Endometrium (tissue), 2 donors: ENCODE measurements around the gene SLC9A3.
"Not testable (repeated sequence)": the region's sequence is repeated elsewhere in the genome, so short reads cannot be mapped to it uniquely, and the experiment has no call there.

Source experiments
- FAIRE-seq: peaks from 2 replicates; lab custom pipeline; 2012; peaks lifted over from hg19 to GRCh38; lab: Jason Lieb, UNC
- donor health status: control.
- donor health status: control.

SLC9A3 gene

GRCh38 chr5:525916-526315 lies 1.7 kb upstream of the SLC9A3 start:
- no peak for FAIRE-seq

- FAIRE-seq, result no peak
Measured at GRCh38 chr5:524973-525761, 918 bp upstream of the SLC9A3 start.

GRCh38 chr5:523441-524222 lies 617 bp downstream of the SLC9A3 start:
- no peak for FAIRE-seq

GRCh38 chr5:522899-523440 lies 1.3 kb downstream of the SLC9A3 start:
- no peak for FAIRE-seq

- no peak for FAIRE-seq
Measured at GRCh38 chr5:522116-522515, 2.1 kb downstream of the SLC9A3 start.

GRCh38 chr5:521680-522079 lies 2.6 kb downstream of the SLC9A3 start:
- no peak for FAIRE-seq

- no peak for FAIRE-seq
Measured at GRCh38 chr5:520850-521226, 3.4 kb downstream of the SLC9A3 start.

- FAIRE-seq, result no peak
Measured at GRCh38 chr5:520196-520849, 3.9 kb downstream of the SLC9A3 start.

- FAIRE-seq, result no peak
Measured at GRCh38 chr5:518721-519120, 5.5 kb downstream of the SLC9A3 start.

GRCh38 chr5:517535-518100 lies 6.6 kb downstream of the SLC9A3 start:
- no peak for FAIRE-seq

GRCh38 chr5:516980-517379 lies 7.3 kb downstream of the SLC9A3 start:
- FAIRE-seq, result no peak

- no peak for FAIRE-seq
Measured at GRCh38 chr5:516338-516925, 7.8 kb downstream of the SLC9A3 start.

GRCh38 chr5:515273-515836 lies 8.9 kb downstream of the SLC9A3 start:
- FAIRE-seq, result no peak

GRCh38 chr5:514673-515072 lies 9.6 kb downstream of the SLC9A3 start:
- no peak for FAIRE-seq

GRCh38 chr5:514101-514485 lies 10.2 kb downstream of the SLC9A3 start:
- FAIRE-seq, result no peak

- no peak for FAIRE-seq
Measured at GRCh38 chr5:513216-514100, 10.8 kb downstream of the SLC9A3 start.

- FAIRE-seq, result no peak
Measured at GRCh38 chr5:511476-511875, 12.8 kb downstream of the SLC9A3 start.

GRCh38 chr5:510521-510920 lies 13.7 kb downstream of the SLC9A3 start:
- FAIRE-seq, result no peak

- FAIRE-seq, result no peak
Measured at GRCh38 chr5:509611-510185, 14.6 kb downstream of the SLC9A3 start.

GRCh38 chr5:507986-508575 lies 16.2 kb downstream of the SLC9A3 start:
- not testable (repeated sequence) for FAIRE-seq
